Lung (tissue), 12 donors: ENCODE results near the gene HSPA12B. TPM values are rescaled to one million over a fixed set of nuclear protein-coding genes. Genes with fewer than 3 reads are reported as not detected.

Experiments used
- ATAC-seq: fragments of 200-7000 bp; cut with Tn5 transposase; one replicate; pipeline ENCODE4 v1.9.1; 2020; ENCODE audit warnings: moderate number of reproducible peaks; ENCODE audit not compliant: insufficient read depth, low FRiP score
- DNase-seq, 3 donors: peaks; one replicate each; pipeline ENCODE4 v3.0.0-alpha.2; 2013 to 2017
- H3K27ac ChIP-seq, 2 donors: one replicate each; pipeline ENCODE4 v1.5.1; 2013; ENCODE audit warnings: mild to moderate bottlenecking in 2 of 2, moderate library complexity in 2 of 2, control low read depth in 1 of 2, inconsistent platforms in 1 of 2, low read depth in 1 of 2, low read length in 1 of 2
- H3K27me3 ChIP-seq, 3 donors: one replicate each; pipeline ENCODE4 v1.5.1; 2013; ENCODE audit warnings: low read length in 2 of 3; ENCODE audit not compliant: control insufficient read depth in 3 of 3, insufficient read depth in 3 of 3
- H3K36me3 ChIP-seq, 4 donors: one replicate each; pipeline ENCODE4 v1.5.1; 2013; ENCODE audit warnings: low read length in 4 of 4, mild to moderate bottlenecking in 1 of 4, moderate library complexity in 1 of 4; ENCODE audit not compliant: control insufficient read depth in 4 of 4, insufficient read depth in 4 of 4
- H3K4me1 ChIP-seq, 5 donors: one replicate each; pipeline ENCODE4 v1.5.1; 2013; ENCODE audit warnings: low read length in 5 of 5, mild to moderate bottlenecking in 2 of 5, moderate library complexity in 1 of 5; ENCODE audit not compliant: control insufficient read depth in 5 of 5, insufficient read depth in 5 of 5
- H3K4me3 ChIP-seq: one replicate; pipeline ENCODE4 v1.5.1; 2013; ENCODE audit warnings: mild to moderate bottlenecking, control low read depth, moderate library complexity
- H3K9ac ChIP-seq, 2 donors: one replicate each; pipeline ENCODE4 v1.5.1; 2013; ENCODE audit warnings: low read length in 2 of 2, control low read depth in 1 of 2; ENCODE audit not compliant: insufficient read depth in 1 of 2
- H3K9me3 ChIP-seq, 4 donors: one replicate each; pipeline ENCODE4 v1.5.1; 2013; ENCODE audit warnings: low read length in 3 of 4, mild to moderate bottlenecking in 1 of 4, moderate library complexity in 1 of 4; ENCODE audit not compliant: control insufficient read depth in 4 of 4, insufficient read depth in 3 of 4
- CTCF ChIP-seq: IDR thresholded peaks from 2 replicates; pipeline ENCODE4 v1.5.1; 2012; ENCODE audit warnings: mild to moderate bottlenecking; ENCODE audit errors: control extremely low read depth, extremely low read depth
- WGBS, 2 donors: extraction: QIAGEN DNeasy Blood & Tissue Kit; methylation state at CpG; one replicate each; pipeline ENCODE4 v1.1.7; 2013; 5-methylcytosine and 5-hydroxymethylcytosine counted together
- polyA plus RNA-seq, 2 donors: library from polyadenylated mRNA; stranded (reverse); fragments of 200-250 nt; gene quantifications; one replicate each; pipeline ENCODE4 v1.2.1, GENCODE V29; 2013
- total RNA-seq, 2 donors: library from RNA; depleted of rRNA in 1 of 2; stranded (reverse); fragments of >200 nt in 1 of 2; gene quantifications; one replicate each; pipeline ENCODE4 v1.2.1, GENCODE V29; 2014 to 2021
- donor health status: control.
- donor health status: control.
- donor health status: Bipolar disorder and iron deficiency.
- donor health status: healthy.
- donor health status: DM: yes; HTN: yes; CAD: no.

Gene HSPA12B
- total and polyA plus RNA-seq, 4 donors, result 11.4 to 28.3 (median 19.9) TPM

- peaks cover 0 to 1% (median 0%) of the 10 kb centered on the region in 4 donors for H3K9me3 ChIP-seq
- ATAC-seq (no peak), DNase-seq (peak in 1 of 3 donors; percentile 42)
- 74 to 83% methylated on average over 4 of the region's 4 CpGs for WGBS, 2 donors
- H3K27me3 ChIP-seq, result no peaks in the 10 kb centered on the region
- no peaks in the 10 kb centered on the region for H3K4me1 ChIP-seq
- H3K36me3 ChIP-seq, result no peaks in the 10 kb centered on the region
- H3K9ac ChIP-seq, result no peak overlapping the region
- no peak overlapping the region for H3K4me3 ChIP-seq
- TF ChIP-seq CTCF, result no peak
- no peak overlapping the region for H3K27ac ChIP-seq
Observed at GRCh38 chr20:3721912-3722311, 10.6 kb upstream of the HSPA12B start.

- Histone ChIP-seq H3K4me1 (peaks cover 0 to 5% (median 0%) of the 10 kb centered on the region in 5 donors), H3K9ac (no peak overlapping the region), H3K36me3 (no peaks in the 10 kb centered on the region), H3K9me3 (no peaks in the 10 kb centered on the region), H3K27me3 (peaks cover 0 to 4% (median 0%) of the 10 kb centered on the region in 3 donors), H3K27ac (no peak overlapping the region), H3K4me3 (no peak overlapping the region)
- DNase-seq (no peak), ATAC-seq (no peak)
- TF ChIP-seq CTCF, result no peak
- 90 to 95% methylated on average over 8 of the region's 8 CpGs for WGBS, 2 donors
Observed at GRCh38 chr20:3723284-3723683, 9.2 kb upstream of the HSPA12B start.

GRCh38 chr20:3724356-3724755, 8.1 kb upstream of the HSPA12B start:
- DNase-seq (no peak), ATAC-seq (no peak)
- Histone ChIP-seq H3K4me1 (peaks cover 0 to 16% (median 0%) of the 10 kb centered on the region in 5 donors), H3K9ac (no peak overlapping the region), H3K36me3 (no peaks in the 10 kb centered on the region), H3K27ac (no peak overlapping the region), H3K27me3 (peaks cover 0 to 7% (median 0%) of the 10 kb centered on the region in 3 donors), H3K4me3 (no peak overlapping the region), H3K9me3 (no peaks in the 10 kb centered on the region)
- WGBS, 2 donors, result 58 to 63% methylated on average over 4 of the region's 4 CpGs
- TF ChIP-seq CTCF, result no peak

GRCh38 chr20:3727401-3728021, 5.0 kb upstream of the HSPA12B start:
- H3K4me3 ChIP-seq, result no peak overlapping the region
- TF ChIP-seq CTCF, result no peak
- ATAC-seq, result peak; percentile 19
- 57 to 60% methylated on average over 11 of the region's 11 CpGs for WGBS, 2 donors
- no peaks in the 10 kb centered on the region for H3K36me3 ChIP-seq
- peaks cover 0 to 22% (median 4%) of the 10 kb centered on the region in 5 donors for H3K4me1 ChIP-seq
- H3K27ac ChIP-seq, result no peak overlapping the region
- H3K27me3 ChIP-seq, result peaks cover 0 to 7% (median 0%) of the 10 kb centered on the region in 3 donors
- DNase-seq, result no peak
- no peaks in the 10 kb centered on the region for H3K9me3 ChIP-seq
- no peak overlapping the region for H3K9ac ChIP-seq
